NCI-H524 treated with DMSO at 0.1 percent for 48 hours (cell line): ENCODE measurements around the gene LIX1.
A peak's percentile ranks its signal among the peaks of the same experiment; 100 is the strongest.
"Not testable (repeated sequence)": the region's sequence is repeated elsewhere in the genome, so short reads cannot be mapped to it uniquely, and the experiment has no call there.

Source experiments
- DNase-seq: peaks from one replicate; lab custom pipeline; 2025; lab: John Stamatoyannopoulos, UW

The LIX1 gene

GRCh38 chr5:97142521-97143254 is at the start of gene LIX1:
TSS of gene LIX1 (minus strand) at chr5:97142611. CDS start at chr5:97142576, 35 bp downstream.
- DNase-seq, result peak; percentile 53

GRCh38 chr5:97191893-97192292 is 49.5 kb upstream of the LIX1 start:
- DNase-seq, result no peak

GRCh38 chr5:97189523-97189922 is 47.1 kb upstream of the LIX1 start:
- not testable (repeated sequence) for DNase-seq

GRCh38 chr5:97183930-97184213 is 41.5 kb upstream of the LIX1 start:
- DNase-seq, result no peak

GRCh38 chr5:97183100-97183929 is 40.9 kb upstream of the LIX1 start, which contains the start of gene RIOK2:
TSS of gene RIOK2 (minus strand) at chr5:97183247. CDS start at chr5:97183191, 56 bp downstream.
- DNase-seq, result peak; percentile 80

GRCh38 chr5:97182571-97183099 is 40.2 kb upstream of the LIX1 start:
- no peak for DNase-seq

- no peak for DNase-seq
Measured at GRCh38 chr5:97181856-97182545, 39.6 kb upstream of the LIX1 start.

- DNase-seq, result not testable (repeated sequence)
Measured at GRCh38 chr5:97179457-97179856, 37.0 kb upstream of the LIX1 start.

GRCh38 chr5:97172227-97172626 is 29.8 kb upstream of the LIX1 start:
- no peak for DNase-seq

GRCh38 chr5:97171703-97172102 is 29.3 kb upstream of the LIX1 start:
- no peak for DNase-seq

GRCh38 chr5:97167435-97167834 is 25.0 kb upstream of the LIX1 start:
- no peak for DNase-seq

GRCh38 chr5:97165726-97166125 is 23.3 kb upstream of the LIX1 start:
- DNase-seq, result no peak

- DNase-seq, result no peak
Measured at GRCh38 chr5:97164846-97165245, 22.4 kb upstream of the LIX1 start.

GRCh38 chr5:97163790-97164285 is 21.4 kb upstream of the LIX1 start:
- no peak for DNase-seq

- DNase-seq, result no peak
Measured at GRCh38 chr5:97163360-97163764, 21.0 kb upstream of the LIX1 start.

- peak; percentile 17 for DNase-seq
Measured at GRCh38 chr5:97162045-97162444, 19.6 kb upstream of the LIX1 start.

GRCh38 chr5:97157689-97158088 is 15.3 kb upstream of the LIX1 start:
- DNase-seq, result no peak

GRCh38 chr5:97151370-97151769 is 9.0 kb upstream of the LIX1 start:
- no peak for DNase-seq

GRCh38 chr5:97150401-97150800 is 8.0 kb upstream of the LIX1 start:
- no peak for DNase-seq

- DNase-seq, result no peak
Measured at GRCh38 chr5:97149709-97150108, 7.3 kb upstream of the LIX1 start.

- no peak for DNase-seq
Measured at GRCh38 chr5:97148288-97148687, 5.9 kb upstream of the LIX1 start.

- no peak for DNase-seq
Measured at GRCh38 chr5:97143704-97144103, 1.3 kb upstream of the LIX1 start.
